GM21515 (cell line): ENCODE results near the gene HIPK2.

Source experiments
- ATAC-seq: cut with Tn5 transposase; IDR thresholded peaks from one replicate; pipeline ENCODE4 v1.9.1; 2021; ENCODE audit not compliant: unreplicated experiment

Gene HIPK2

DNA sequence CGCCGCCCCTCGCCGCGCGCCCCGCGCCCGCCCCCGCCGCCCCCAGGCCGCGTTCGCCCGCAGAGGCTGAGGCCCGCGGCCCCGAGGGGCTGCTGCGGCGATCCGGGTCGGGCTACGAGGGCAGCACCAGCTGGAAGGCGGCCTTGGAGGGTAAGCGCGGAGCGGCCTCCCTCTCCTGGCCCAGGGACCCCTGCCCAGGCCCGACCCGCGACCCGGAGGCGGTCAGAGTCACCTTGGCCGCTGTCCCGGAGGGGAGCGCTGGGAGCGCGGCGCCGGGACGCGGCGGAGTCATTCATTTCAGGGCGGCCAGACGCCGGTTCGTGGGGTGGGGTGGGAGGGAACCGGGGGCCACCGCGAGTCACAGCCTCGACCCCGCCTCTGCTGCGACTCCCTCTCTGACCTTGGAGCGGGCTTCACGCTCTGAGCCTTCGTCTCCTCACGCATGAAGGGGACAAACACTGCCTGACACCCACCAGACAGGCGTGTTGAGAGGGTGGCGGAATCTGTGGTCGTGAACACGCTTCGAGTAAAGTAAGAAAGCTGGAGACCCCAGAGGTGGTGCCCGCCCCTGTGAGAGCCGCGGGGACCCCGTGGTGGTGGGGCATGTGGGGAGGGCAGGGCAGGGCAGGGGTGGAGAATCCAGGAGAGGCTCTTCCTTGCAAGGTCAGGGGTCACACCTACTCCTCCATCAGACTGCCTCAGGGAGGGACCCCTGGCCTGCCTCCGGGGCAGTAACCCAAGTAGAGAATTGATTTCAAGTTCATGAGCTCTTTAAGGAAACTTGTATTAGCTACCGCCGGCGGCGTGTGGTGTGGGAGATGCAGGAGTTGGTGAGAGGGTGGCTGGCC lies 253.6 kb downstream of the HIPK2 start:
- ATAC-seq = no peak

DNA sequence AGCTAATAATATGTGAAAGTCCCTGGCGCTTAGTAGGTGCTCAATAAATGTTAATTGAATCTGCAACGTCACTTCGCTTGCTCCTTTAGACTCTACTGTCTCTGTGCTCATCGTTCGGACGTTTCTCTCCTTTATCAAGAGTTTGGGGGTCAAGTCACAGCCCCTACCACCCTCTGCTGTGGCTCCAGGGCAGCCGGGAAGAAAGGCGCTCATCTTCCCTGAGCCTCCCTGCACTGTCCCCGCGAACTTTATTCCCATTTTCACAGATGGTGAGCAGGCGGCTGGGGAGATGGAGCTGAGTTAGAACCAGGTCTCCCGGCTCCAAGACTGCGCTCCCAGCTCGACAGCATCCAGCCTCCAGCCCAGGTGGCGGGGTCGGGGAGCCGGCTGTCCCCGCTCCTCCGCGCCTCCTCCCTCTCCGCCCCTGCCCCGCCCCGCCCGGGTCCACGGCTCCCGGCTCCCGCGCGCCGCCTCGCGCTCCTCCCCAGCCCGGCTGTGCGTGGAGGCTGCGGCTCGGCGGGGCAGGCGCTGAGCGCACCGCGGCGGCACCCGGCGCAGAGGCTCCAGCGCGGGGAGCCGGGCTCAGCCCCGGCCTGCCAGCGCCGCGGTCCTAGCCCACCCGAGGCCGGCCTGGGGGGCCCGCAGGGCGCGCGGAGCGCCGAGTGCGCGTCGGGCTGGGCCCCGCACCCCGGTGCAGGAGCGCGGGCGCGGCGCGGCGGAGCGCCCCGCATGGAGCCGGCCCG lies 254.4 kb downstream of the HIPK2 start, which contains the start of gene CLEC2L:
Gene CLEC2L (plus strand): TSS at position 487 of the 743 bp plus-strand sequence. CDS start 243 bp downstream, at position 730.
- no peak for ATAC-seq

DNA sequence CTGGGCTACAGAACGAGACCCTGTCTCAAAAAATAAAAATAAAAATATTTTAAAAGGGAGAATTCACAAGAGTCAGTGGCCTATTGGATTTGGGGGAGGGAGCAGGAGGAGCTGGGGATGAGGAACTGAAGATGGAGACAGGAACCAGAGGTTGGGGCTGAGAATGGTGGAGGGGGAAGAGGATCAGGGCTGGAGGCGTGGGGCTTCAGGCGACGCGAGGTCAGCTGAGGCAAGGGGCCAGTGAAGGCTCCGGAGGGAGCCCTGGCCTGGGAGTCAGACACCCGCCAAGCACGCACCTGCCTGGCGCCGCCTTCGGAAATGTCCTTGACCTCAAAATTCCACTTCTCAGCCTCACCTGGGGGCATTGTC lies 255.0 kb downstream of the HIPK2 start:
- ATAC-seq = no peak

DNA sequence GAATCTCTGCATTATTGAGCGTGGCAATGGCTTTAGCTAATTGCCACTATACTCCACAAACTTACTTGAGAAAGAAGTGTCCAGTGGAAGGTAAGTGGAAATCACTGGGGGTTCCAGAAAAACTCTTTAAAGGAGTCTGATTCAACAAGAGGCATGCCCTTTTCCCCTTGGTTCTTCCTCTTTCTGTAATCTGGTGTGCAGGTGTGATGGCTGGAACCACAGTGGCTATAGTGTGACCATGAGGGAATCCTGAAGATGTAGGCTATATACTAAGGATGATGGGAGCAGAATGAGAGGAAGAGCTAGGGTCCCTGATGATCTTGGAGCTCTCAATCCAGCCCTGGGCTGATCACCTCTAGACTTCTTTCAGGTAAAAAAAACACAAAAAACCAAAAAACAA lies 256.4 kb downstream of the HIPK2 start:
- ATAC-seq = no peak

DNA sequence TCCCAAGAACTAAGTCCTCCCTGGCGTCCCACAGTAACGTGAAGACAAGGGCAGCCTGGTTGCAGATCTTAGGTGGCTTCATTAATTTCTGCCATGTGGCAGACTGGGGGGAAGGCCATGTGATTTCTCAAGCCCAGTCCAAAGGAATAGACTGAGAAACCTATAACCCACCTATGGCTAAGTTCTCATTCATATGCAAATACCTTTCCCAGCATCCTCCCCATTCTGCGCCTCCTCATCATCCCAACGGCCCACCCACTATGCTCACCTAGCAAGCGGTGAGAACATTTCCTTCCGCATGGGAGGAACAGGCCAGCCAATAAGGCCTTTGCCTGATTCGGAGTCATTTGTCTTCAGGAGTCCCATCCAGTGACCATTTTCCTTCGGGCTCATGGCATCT lies 262.5 kb downstream of the HIPK2 start:
- no peak for ATAC-seq
